GM12891 (cell line): ENCODE results near the gene TLK1.

Experiments used
- DNase-seq: peaks from one replicate; pipeline ENCODE4 v3.0.0; 2011; ENCODE audit warnings: low spot score; ENCODE audit not compliant: insufficient read length
- FAIRE-seq: peaks from 2 replicates; lab custom pipeline; 2011; peaks lifted over from hg19 to GRCh38; lab: Jason Lieb, UNC
- PAX5 ChIP-seq: IDR thresholded peaks from 2 replicates; pipeline ENCODE4 v1.6.1; 2011; ENCODE audit warnings: low read length, moderate library complexity, mild to moderate bottlenecking; ENCODE audit not compliant: insufficient read depth, severe bottlenecking
- POLR2A ChIP-seq: IDR thresholded peaks from 2 replicates; pipeline ENCODE4 v1.6.1; 2011; ENCODE audit warnings: low read depth, low read length, control low read depth
- POLR2AphosphoS5 ChIP-seq: IDR thresholded peaks from 2 replicates; pipeline ENCODE4 v1.6.1; 2011; ENCODE audit warnings: low read depth, low read length, control low read depth
- POU2F2 ChIP-seq: IDR thresholded peaks from 2 replicates; pipeline ENCODE4 v1.6.1; 2011; ENCODE audit warnings: low read depth, mild to moderate bottlenecking, control low read depth, low read length, moderate library complexity
- SPI1 ChIP-seq: IDR thresholded peaks from 2 replicates; pipeline ENCODE4 v1.6.1; 2011; ENCODE audit warnings: low read depth, low read length, control low read depth
- TAF1 ChIP-seq: IDR thresholded peaks from 2 replicates; pipeline ENCODE4 v1.6.1; 2011; ENCODE audit warnings: low read depth, low read length, control low read depth

TLK1 gene

DNA sequence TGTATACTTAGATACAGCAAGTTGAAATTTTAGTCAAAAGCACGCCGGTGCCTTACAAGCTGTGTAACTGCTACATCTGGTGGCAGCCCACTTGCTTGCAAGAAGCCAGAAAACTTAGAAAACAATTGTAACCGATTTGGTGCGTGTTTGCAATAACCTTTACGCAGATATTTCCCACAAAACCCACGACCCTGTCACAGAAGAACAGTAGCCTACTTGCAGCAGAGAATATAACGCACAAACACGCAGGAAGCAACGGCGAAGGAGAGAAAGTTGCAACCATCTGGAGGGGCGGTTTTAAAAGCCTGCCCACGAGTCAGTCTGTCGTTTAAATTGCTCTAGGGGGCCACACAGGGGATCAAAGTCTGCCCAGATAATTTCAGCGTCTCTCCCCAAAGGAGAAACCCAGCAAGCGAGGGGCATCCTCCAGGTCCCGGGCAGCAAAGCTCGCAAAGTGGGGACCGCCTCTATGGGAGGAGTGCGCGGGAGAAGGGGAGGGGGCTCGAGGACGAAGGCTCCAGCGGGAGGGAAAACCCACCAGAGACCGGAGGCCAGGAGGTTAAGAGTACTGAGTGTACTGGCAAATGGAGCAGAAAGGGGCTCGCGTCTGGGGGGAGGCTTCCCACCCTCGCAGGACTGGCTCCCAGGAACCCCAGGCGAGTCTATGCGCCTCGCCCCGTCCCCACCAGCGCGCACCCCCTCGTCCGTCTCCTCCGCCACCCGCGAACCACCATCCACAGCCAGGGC, 1.1 kb downstream of the TLK1 start:
- TF ChIP-seq PAX5 (no peak), TAF1 (peak; percentile 44; the same call in 1 of the 2 replicates), POLR2AphosphoS5 (0 out of 2 replicates have a peak, but pooled peaks have one; percentile 11), POU2F2 (peak; percentile 16; the same call in 1 of the 2 replicates)
- FAIRE-seq (peak; percentile 90), DNase-seq (peak; percentile 13)

GRCh38 chr2:171158790-171159371, 1.8 kb downstream of the TLK1 start:
- DNase-seq (no peak), FAIRE-seq (peak; percentile 67)
- TF ChIP-seq POLR2AphosphoS5 (no peak), SPI1 (no peak), TAF1 (no peak), POLR2A (no peak), POU2F2 (no peak), PAX5 (no peak)

- DNase-seq (no peak), FAIRE-seq (peak; percentile 76)
- TF ChIP-seq PAX5 (no peak), POLR2AphosphoS5 (no peak), POU2F2 (no peak), TAF1 (no peak), SPI1 (no peak), POLR2A (no peak)
These were observed 2.5 kb downstream of the TLK1 start for GRCh38 chr2:171158036-171158789.

GRCh38 chr2:171157109-171157500, 3.6 kb downstream of the TLK1 start:
- no peak for TF ChIP-seq POU2F2
- no peak for TF ChIP-seq SPI1
- TF ChIP-seq TAF1, result no peak
- no peak for TF ChIP-seq POLR2A
- no peak for TF ChIP-seq PAX5
- TF ChIP-seq POLR2AphosphoS5, result no peak
- FAIRE-seq (peak; percentile 40), DNase-seq (no peak)

DNA sequence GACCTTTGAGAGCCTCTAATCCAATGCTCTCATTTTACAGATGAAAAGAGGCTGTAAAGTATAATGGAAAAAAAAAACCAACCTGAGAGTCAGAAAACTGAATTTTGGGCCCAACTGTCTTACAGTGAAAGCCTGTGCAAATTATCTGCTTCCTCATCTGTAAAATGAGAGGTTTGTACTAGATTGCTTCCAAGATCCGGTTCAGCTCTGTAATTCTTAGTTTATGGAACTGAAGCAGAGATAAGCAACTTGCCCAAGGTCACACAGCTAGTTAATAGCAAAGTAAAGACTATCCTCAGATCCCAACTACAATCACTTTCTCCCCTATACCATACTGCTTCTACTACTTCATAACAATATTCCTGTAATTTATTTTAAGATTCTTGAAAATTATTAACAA, 6.3 kb downstream of the TLK1 start:
- DNase-seq, result no peak
- FAIRE-seq, result no peak
- no peak for TF ChIP-seq SPI1
- TF ChIP-seq POLR2A, result no peak
- TF ChIP-seq POU2F2, result no peak
- no peak for TF ChIP-seq POLR2AphosphoS5
- no peak for TF ChIP-seq TAF1

DNA sequence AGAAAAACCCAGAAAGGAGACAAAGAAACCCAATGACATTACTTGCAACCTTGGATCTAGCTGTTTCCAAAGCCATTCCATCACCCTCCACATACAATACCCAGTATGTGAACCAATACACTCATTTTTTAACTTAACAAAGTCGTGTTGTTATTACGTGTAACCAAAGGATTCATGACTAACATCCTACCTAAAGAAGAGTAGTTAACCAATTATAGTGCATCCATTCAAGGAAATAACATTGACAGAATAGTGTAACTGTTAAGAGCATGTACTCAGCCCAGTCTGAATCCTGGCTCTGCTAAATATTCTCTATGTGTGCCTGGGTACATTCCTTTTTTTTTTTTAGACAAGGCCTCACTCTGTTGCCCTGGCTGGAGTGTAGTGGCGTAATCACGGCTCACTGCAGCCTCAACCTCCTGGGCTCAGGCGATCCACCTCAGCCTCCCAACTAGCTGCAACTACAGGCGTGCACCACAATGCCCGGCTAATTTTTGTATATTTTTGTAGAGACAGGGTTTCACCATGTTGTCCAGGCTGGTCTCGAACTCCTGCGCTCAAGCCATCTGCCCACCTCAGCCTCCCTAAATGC, 9.9 kb downstream of the TLK1 start:
- TF ChIP-seq TAF1, result no peak
- no peak for TF ChIP-seq POLR2AphosphoS5
- TF ChIP-seq POU2F2, result no peak
- TF ChIP-seq PAX5, result no peak
- TF ChIP-seq SPI1, result no peak
- no peak for TF ChIP-seq POLR2A
- FAIRE-seq, result no peak
- DNase-seq, result no peak

- DNase-seq (no peak), FAIRE-seq (no peak)
- TF ChIP-seq POLR2AphosphoS5 (no peak), POU2F2 (no peak), PAX5 (no peak), SPI1 (no peak)
These were observed 10.6 kb downstream of the TLK1 start for GRCh38 chr2:171149986-171150693.

DNA sequence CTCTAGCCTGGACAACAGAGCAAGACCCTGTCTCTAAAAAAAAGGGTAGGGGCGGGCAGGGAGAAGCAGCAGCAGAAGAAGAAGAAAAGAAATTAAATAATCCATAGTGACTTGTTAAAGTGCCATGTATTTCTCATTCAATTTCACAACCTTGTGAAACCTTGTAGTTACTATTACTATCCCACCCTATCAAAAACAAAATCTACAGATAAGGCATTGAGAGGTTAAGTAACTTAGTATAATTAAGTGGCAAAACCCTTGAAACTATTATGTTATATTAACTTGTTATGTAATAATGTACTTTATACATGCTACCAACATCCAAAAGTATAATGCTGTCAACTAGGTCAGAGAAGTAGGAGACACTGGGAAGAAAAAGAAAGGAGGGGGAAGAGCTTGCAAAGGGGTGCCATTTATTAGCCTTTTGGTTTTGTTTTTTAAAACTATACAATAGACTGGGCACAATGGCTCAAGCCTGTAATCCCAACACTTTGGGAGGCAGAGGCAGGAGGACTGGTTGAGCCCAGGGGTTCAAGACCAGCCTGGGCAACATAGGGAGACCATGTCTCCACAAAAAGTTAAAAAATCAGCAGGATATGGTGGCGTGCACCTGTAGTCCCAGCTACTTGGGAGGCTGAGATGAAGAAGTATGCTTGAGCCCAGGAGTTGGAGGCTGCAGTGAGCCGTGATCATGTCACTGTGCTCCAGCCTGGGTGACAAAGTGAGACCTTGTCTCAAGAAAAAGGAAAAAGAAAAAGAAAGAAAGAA, 11.3 kb downstream of the TLK1 start:
- FAIRE-seq (no peak), DNase-seq (no peak)
- TF ChIP-seq TAF1 (no peak), SPI1 (no peak), POLR2A (no peak), POLR2AphosphoS5 (no peak), PAX5 (no peak), POU2F2 (no peak)

DNA sequence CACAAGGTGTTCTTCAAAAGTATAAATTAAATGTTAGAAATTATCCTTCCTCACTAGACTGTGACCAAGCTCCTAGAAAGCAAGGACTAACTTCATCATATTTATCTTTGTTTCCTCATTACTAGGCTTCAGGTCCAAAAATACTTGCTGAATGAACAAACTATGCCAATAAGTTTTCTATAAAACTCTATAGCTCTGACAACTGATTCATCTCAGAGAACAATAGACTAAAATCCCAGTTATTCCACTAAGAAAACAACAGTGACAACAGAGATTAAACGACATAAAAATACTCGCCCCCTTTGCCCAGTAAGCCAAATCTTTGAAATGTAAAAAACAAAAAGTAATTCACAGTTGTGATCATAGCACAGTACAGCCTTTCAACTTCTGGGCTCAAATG, 13.6 kb downstream of the TLK1 start:
- TF ChIP-seq POU2F2, result no peak
- TF ChIP-seq POLR2AphosphoS5, result no peak
- no peak for TF ChIP-seq POLR2A
- TF ChIP-seq SPI1, result no peak
- TF ChIP-seq PAX5, result no peak
- no peak for TF ChIP-seq TAF1
- no peak for FAIRE-seq
- DNase-seq, result no peak
